Colonic mucosa (tissue), 4 donors: ENCODE measurements around the gene BLMH. TPM values are rescaled to one million over a fixed set of nuclear protein-coding genes. Genes with fewer than 3 reads are reported as not detected.

Experiments used
- DNase-seq: peaks from one replicate; pipeline ENCODE4 v3.0.0-alpha.2; 2020
- H3K27ac ChIP-seq: fragments of 200-600 bp; one replicate; pipeline ENCODE4 v1.8.0; 2021
- H3K27me3 ChIP-seq: fragments of 200-600 bp; one replicate; pipeline ENCODE4 v1.8.0; 2021
- H3K36me3 ChIP-seq: fragments of 200-600 bp; one replicate; pipeline ENCODE4 v1.8.0; 2021
- H3K4me1 ChIP-seq: fragments of 200-600 bp; one replicate; pipeline ENCODE4 v1.8.0; 2021; ENCODE audit warnings: mild to moderate bottlenecking
- H3K4me3 ChIP-seq: fragments of 200-600 bp; one replicate; pipeline ENCODE4 v1.8.0; 2021
- H3K9ac ChIP-seq, 2 donors: one replicate each; pipeline ENCODE4 v1.7.0; 2013; ENCODE audit warnings: control low read depth in 2 of 2, low read depth in 2 of 2, low read length in 2 of 2
- H3K9me3 ChIP-seq: fragments of 200-600 bp; one replicate; pipeline ENCODE4 v1.8.0; 2021
- CTCF ChIP-seq: fragments of 200-600 bp; IDR thresholded peaks from one replicate; pipeline ENCODE4 v1.8.0; 2022; ENCODE audit warnings: antibody characterized with exemption, mild to moderate bottlenecking
- intact Hi-C: fragments of 100-400 bp; cut with DNase I; formaldehyde crosslinking; loops from one replicate; pipeline ENCODE4 v1.14.1; 2022
- total RNA-seq, 2 donors: library from RNA; stranded (reverse); fragmentation: NEBNext Ultra II Directional in 1 of 2; extraction: Animal tissue kit (Norgen Biotek cat#: 25700) in 1 of 2; gene quantifications; one replicate each; pipeline ENCODE4 v1.2.1, GENCODE V29; 2021
- donor health status: healthy.
- donor health status: DM: no; HTN: no; CAD: no.
- donor health status: DM: no; HTN: no; CAD: no.

The BLMH gene
- total RNA-seq, 2 donors from 2014 or later: 21.8 to 33.7 TPM

GRCh38 chr17:30308406-30308805, 16.7 kb upstream of the BLMH start:
- no peaks in the 10 kb centered on the region for H3K9me3 ChIP-seq
- peak overlapping the region; percentile 42 for H3K27ac ChIP-seq
- no peak for DNase-seq
- intact Hi-C loops: no loop called here
- no peaks in the 10 kb centered on the region for H3K36me3 ChIP-seq
- H3K27me3 ChIP-seq: no peaks in the 10 kb centered on the region
- TF ChIP-seq CTCF: no peak
- no peak overlapping the region for H3K4me3 ChIP-seq
- no peaks in the 10 kb centered on the region for H3K4me1 ChIP-seq
- H3K9ac ChIP-seq: no peak overlapping the region

- no peak overlapping the region for H3K9ac ChIP-seq
- H3K36me3 ChIP-seq: no peaks in the 10 kb centered on the region
- DNase-seq: no peak
- no peak overlapping the region for H3K4me3 ChIP-seq
- no peak for TF ChIP-seq CTCF
- intact Hi-C loops: no loop called here
- H3K4me1 ChIP-seq: no peaks in the 10 kb centered on the region
- H3K27ac ChIP-seq: no peak overlapping the region
- H3K9me3 ChIP-seq: no peaks in the 10 kb centered on the region
- no peaks in the 10 kb centered on the region for H3K27me3 ChIP-seq
Observed at GRCh38 chr17:30304778-30305177, 13.0 kb upstream of the BLMH start.

- Histone ChIP-seq H3K27me3 (no peaks in the 10 kb centered on the region), H3K36me3 (no peaks in the 10 kb centered on the region), H3K9me3 (no peaks in the 10 kb centered on the region), H3K4me3 (no peak overlapping the region), H3K9ac (no peak overlapping the region), H3K4me1 (no peaks in the 10 kb centered on the region), H3K27ac (no peak overlapping the region)
- intact Hi-C loops: no loop called here
- no peak for TF ChIP-seq CTCF
- no peak for DNase-seq
Observed at GRCh38 chr17:30302241-30302640, 10.5 kb upstream of the BLMH start.

- TF ChIP-seq CTCF: no peak
- Histone ChIP-seq H3K4me1 (no peaks in the 10 kb centered on the region), H3K9ac (no peak overlapping the region), H3K27ac (no peak overlapping the region), H3K27me3 (no peaks in the 10 kb centered on the region), H3K4me3 (no peak overlapping the region), H3K36me3 (no peaks in the 10 kb centered on the region), H3K9me3 (no peaks in the 10 kb centered on the region)
- no peak for DNase-seq
- intact Hi-C loops: no loop called here
Observed at GRCh38 chr17:30300818-30301217, 9.1 kb upstream of the BLMH start.

- no peak overlapping the region for H3K4me3 ChIP-seq
- no peaks in the 10 kb centered on the region for H3K9me3 ChIP-seq
- H3K4me1 ChIP-seq: no peaks in the 10 kb centered on the region
- no peaks in the 10 kb centered on the region for H3K27me3 ChIP-seq
- intact Hi-C loops: no loop called here
- H3K9ac ChIP-seq: no peak overlapping the region
- H3K36me3 ChIP-seq: no peaks in the 10 kb centered on the region
- H3K27ac ChIP-seq: no peak overlapping the region
- no peak for TF ChIP-seq CTCF
- DNase-seq: no peak
Observed at GRCh38 chr17:30299000-30299399, 7.3 kb upstream of the BLMH start.

GRCh38 chr17:30297715-30298114, 6.0 kb upstream of the BLMH start:
- no peak overlapping the region for H3K4me3 ChIP-seq
- H3K9me3 ChIP-seq: no peaks in the 10 kb centered on the region
- no peak overlapping the region for H3K9ac ChIP-seq
- intact Hi-C loops: no loop called here
- no peaks in the 10 kb centered on the region for H3K36me3 ChIP-seq
- no peak overlapping the region for H3K27ac ChIP-seq
- no peaks in the 10 kb centered on the region for H3K27me3 ChIP-seq
- DNase-seq: no peak
- TF ChIP-seq CTCF: no peak
- H3K4me1 ChIP-seq: no peaks in the 10 kb centered on the region
